Neural crest cell (in vitro differentiated cells): ENCODE measurements around the gene SNUPN. TPM values are rescaled to one million over a fixed set of nuclear protein-coding genes. Genes with fewer than 3 reads are reported as not detected.
A peak's percentile ranks its signal among the peaks of the same experiment; 100 is the strongest.

Source experiments
- DNase-seq: peaks from one replicate; pipeline ENCODE4 v3.0.0; 2021; ENCODE audit warnings: low read depth, mixed read lengths, low spot score
- H3K27ac Mint-ChIP-seq: one replicate; pipeline ENCODE4 v1.8.0; 2021; ENCODE audit warnings: mild to moderate bottlenecking, mixed read lengths; ENCODE audit not compliant: unreplicated experiment
- H3K27me3 Mint-ChIP-seq: 2 replicates; pipeline ENCODE4 v1.8.0; 2021; ENCODE audit warnings: low read depth, mild to moderate bottlenecking, mixed read lengths
- H3K36me3 Mint-ChIP-seq: 2 replicates; pipeline ENCODE4 v1.8.0; 2021; ENCODE audit warnings: low read depth, mild to moderate bottlenecking, mixed read lengths
- H3K4me1 Mint-ChIP-seq: 2 replicates; pipeline ENCODE4 v1.8.0; 2021; ENCODE audit warnings: mixed read lengths
- H3K4me3 Mint-ChIP-seq: one replicate; pipeline ENCODE4 v1.8.0; 2021; ENCODE audit warnings: mild to moderate bottlenecking, mixed read lengths
- H3K9me3 Mint-ChIP-seq: 2 replicates; pipeline ENCODE4 v1.8.0; 2021; ENCODE audit warnings: mixed read lengths
- total RNA-seq: library from RNA; stranded (reverse); gene quantifications from 2 replicates; pipeline ENCODE4 v1.2.1, GENCODE V29; 2021
- TF ChIP-seq, protein P1 (sequence below): fragments of 200-600 bp; sonication (generic); conservative IDR thresholded peaks from 2 replicates; pipeline ENCODE4 v1.5.0; 2021; ENCODE audit warnings: antibody characterized with exemption, mild to moderate bottlenecking

The SNUPN gene
- total RNA-seq, 1 donor from 2014 or later = 21.3 TPM

DNA sequence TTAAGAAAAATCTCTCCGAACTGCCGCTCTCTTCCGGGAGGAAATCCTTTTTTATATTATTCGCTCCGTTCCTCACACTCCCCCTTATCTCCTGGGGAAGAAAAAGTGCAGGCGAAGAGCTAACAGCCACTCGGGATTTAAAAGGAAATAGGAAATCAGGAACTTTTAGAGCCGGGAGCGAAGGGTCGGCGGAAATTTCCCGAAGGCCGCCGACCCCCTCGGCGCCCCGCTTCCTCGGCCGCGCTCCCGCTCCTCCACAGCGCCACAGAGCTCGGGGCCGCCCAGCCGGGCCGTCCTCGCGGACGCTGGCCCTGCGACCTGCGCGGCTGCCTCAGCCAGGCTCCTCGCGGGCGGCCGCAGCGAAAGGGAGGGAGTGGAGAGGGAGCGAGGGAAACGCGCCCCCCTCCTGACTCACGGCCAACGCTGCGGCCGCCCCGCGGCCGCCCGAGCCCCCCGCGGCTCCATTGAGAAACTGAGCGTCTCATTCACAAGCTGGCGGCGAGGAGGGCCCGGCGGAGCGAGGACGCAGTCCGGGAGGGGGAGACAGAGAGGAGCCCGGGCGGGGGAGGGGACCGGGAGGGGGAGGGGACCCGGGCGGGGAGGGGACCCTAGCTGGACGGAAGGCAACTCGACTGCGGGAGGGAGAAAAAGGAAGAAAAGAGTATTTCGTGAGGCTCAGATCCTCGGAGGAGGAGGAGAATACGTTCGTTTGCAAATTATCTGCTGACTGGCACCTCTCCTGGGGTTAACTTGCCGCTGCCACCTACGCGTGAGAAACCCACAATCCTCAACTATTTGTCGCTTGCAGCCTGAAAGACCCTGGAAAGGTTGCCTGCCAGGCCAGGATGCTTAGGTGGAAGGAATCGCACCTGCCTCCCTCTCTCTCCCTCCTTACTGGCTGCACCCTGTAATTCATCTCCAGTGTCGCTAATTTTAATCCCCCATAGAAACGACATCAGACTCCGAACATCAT is 46.3 kb downstream of the SNUPN start, which contains the start of gene PTPN9:
Gene PTPN9, minus strand, starts transcription at position 368 of the 973 bp plus-strand sequence. CDS start 539 bp downstream, outside the sequence.
- TF ChIP-seq, protein P1, sequence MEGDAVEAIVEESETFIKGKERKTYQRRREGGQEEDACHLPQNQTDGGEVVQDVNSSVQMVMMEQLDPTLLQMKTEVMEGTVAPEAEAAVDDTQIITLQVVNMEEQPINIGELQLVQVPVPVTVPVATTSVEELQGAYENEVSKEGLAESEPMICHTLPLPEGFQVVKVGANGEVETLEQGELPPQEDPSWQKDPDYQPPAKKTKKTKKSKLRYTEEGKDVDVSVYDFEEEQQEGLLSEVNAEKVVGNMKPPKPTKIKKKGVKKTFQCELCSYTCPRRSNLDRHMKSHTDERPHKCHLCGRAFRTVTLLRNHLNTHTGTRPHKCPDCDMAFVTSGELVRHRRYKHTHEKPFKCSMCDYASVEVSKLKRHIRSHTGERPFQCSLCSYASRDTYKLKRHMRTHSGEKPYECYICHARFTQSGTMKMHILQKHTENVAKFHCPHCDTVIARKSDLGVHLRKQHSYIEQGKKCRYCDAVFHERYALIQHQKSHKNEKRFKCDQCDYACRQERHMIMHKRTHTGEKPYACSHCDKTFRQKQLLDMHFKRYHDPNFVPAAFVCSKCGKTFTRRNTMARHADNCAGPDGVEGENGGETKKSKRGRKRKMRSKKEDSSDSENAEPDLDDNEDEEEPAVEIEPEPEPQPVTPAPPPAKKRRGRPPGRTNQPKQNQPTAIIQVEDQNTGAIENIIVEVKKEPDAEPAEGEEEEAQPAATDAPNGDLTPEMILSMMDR = peak; percentile 61
- Mint-ChIP-seq H3K36me3 (peaks cover 1% of the 10 kb centered on the region), H3K4me1 (peaks cover 28% of the 10 kb centered on the region), H3K4me3 (peak within 1 kb of the TSS; percentile 99), H3K27ac (peak within 1 kb of the TSS; percentile 98), H3K27me3 (no peaks in the 10 kb centered on the region), H3K9me3 (no peaks in the 10 kb centered on the region)
- peak; percentile 78 for DNase-seq

GRCh38 chr15:75578173-75578947 is 47.2 kb downstream of the SNUPN start:
- TF ChIP-seq, protein P1 = no peak
- Mint-ChIP-seq H3K4me1 (peaks cover 29% of the 10 kb centered on the region), H3K9me3 (no peaks in the 10 kb centered on the region), H3K27me3 (no peaks in the 10 kb centered on the region), H3K27ac (peak overlapping the region; percentile 98), H3K36me3 (peaks cover 3% of the 10 kb centered on the region), H3K4me3 (peak overlapping the region; percentile 99)
- DNase-seq = peak; percentile 22

DNA sequence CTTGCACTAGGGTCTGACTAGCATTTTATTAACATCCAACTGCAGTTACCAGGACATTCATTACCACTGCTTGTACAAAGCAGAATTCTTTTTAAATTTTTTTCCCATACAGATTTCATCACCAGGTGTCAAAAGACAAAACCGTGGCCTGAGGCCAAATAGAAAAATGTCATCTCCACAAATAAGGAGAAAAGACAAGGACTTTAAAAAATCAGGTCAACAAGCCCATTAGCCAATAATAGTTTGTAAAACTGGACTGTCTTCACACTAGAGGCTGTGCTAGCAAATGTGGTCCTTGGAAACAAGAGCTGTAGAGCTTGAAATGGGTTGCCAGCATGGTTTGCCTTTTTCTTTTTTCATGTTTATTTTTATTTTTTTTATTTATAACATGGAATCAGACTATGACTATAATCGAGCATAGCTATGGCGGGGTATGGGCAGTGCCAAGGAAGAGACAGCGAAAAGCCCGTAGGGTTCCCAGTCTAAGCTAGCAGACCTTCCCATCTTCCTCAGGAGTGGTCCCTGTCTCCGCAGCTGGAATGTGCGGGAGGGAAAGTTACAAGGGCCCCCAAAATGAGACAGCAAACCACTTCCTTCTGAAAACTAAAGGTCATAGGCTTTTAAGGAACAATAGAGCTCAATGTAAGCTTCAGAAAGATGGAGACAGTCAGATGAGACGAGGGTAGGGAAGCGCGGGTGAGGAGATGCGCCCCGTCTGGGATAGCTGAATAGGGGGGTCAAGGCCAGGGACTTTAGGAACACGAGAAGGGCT is 47.9 kb downstream of the SNUPN start:
- Mint-ChIP-seq H3K36me3 (peaks cover 3% of the 10 kb centered on the region), H3K4me1 (peaks cover 35% of the 10 kb centered on the region), H3K9me3 (no peaks in the 10 kb centered on the region), H3K27me3 (no peaks in the 10 kb centered on the region), H3K27ac (peak overlapping the region; percentile 98), H3K4me3 (peak overlapping the region; percentile 99)
- no peak for DNase-seq
- TF ChIP-seq, protein P1 = no peak

- TF ChIP-seq, protein P1 = no peak
- no peaks in the 10 kb centered on the region for H3K27me3 Mint-ChIP-seq
Measured at GRCh38 chr15:75573648-75574384, 51.7 kb downstream of the SNUPN start.

More at GRCh38 chr15:75573648-75574384, 51.7 kb downstream of the SNUPN start:
- no peaks in the 10 kb centered on the region for H3K9me3 Mint-ChIP-seq
- no peak for DNase-seq
- H3K36me3 Mint-ChIP-seq = peaks cover 5% of the 10 kb centered on the region
- H3K4me3 Mint-ChIP-seq = peak overlapping the region; percentile 51
- H3K27ac Mint-ChIP-seq = no peak overlapping the region
- H3K4me1 Mint-ChIP-seq = peaks cover 28% of the 10 kb centered on the region
